ENCODE measurements around the gene PGM5.

- TF ChIP-seq ATF3 (CRISPR knock-in tag; conservative IDR thresholded peaks at IDR 0.05) = no peak
- no peak for TF ChIP-seq CBFB (CRISPR knock-in tag; IDR thresholded peaks at IDR 0.05; ENCODE audit: low read depth)
Observed at GRCh38 chr9:68532131-68532530, 175.7 kb downstream of the PGM5 start.
